Ovary (tissue), 3 donors: ENCODE results near the gene BHLHE41.

ENCODE experiments used
- POLR2A ChIP-seq: fragments of 450-650 bp; IDR thresholded peaks from one replicate; pipeline ENCODE4 v1.6.1; 2017; ENCODE audit warnings: antibody characterized with exemption, mild to moderate bottlenecking, moderate library complexity
- TF ChIP-seq, protein P1 (sequence below), 3 donors: fragments of 450-650 bp in 2 of 3; fragments of 200-600 bp in 1 of 3; IDR thresholded peaks; one replicate each; pipeline versions ENCODE4 v1.5.1 to v1.8.0; 2016 to 2022; ENCODE audit warnings: antibody characterized with exemption in 3 of 3, mild to moderate bottlenecking in 1 of 3
- donor health status: DM: no; HTN: no; CAD: no.

DNA sequence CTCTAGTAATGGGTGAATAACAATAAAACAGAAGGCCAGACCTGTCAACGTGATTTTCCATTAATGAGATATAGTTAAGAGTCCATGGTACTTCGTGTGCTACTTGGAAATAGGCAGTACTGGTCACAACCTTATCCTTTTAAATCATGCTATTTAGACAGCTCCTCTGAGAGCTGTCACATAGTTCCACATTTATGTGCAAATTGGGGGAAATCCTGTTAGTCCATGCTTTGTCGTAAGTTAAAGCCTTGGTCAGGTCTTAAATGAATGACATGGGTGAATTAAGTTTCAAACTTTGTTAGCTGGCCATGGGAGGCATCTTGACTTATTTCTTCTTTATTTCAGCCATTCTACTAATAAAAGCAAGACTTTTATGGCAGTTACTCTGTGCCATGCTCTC lies 11.9 kb upstream of the BHLHE41 start:
- TF ChIP-seq POLR2A = no peak
- TF ChIP-seq, protein P1, sequence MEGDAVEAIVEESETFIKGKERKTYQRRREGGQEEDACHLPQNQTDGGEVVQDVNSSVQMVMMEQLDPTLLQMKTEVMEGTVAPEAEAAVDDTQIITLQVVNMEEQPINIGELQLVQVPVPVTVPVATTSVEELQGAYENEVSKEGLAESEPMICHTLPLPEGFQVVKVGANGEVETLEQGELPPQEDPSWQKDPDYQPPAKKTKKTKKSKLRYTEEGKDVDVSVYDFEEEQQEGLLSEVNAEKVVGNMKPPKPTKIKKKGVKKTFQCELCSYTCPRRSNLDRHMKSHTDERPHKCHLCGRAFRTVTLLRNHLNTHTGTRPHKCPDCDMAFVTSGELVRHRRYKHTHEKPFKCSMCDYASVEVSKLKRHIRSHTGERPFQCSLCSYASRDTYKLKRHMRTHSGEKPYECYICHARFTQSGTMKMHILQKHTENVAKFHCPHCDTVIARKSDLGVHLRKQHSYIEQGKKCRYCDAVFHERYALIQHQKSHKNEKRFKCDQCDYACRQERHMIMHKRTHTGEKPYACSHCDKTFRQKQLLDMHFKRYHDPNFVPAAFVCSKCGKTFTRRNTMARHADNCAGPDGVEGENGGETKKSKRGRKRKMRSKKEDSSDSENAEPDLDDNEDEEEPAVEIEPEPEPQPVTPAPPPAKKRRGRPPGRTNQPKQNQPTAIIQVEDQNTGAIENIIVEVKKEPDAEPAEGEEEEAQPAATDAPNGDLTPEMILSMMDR (IDR thresholded peaks at IDR 0.05) = no peak
